Calu3 (cell line): Measurements from ENCODE around the gene TNFAIP2. TPM values are rescaled to one million over a fixed set of nuclear protein-coding genes. Genes with fewer than 3 reads are reported as not detected.

Experiments
- BruUV-seq: library from RNA; stranded (reverse); fragments of 400-500 nt; replicated peaks from 2 replicates; lab custom pipeline; 2021; lab: Mats Ljungman, UMichigan
- CTCF ChIA-PET: fragments of 300-600 bp; sonication (Branson Sonifier 250); formaldehyde crosslinking; loops from one replicate; lab custom pipeline; 2022; ENCODE audit warnings: antibody characterized with exemption; lab: Charles Lee
- DNase-seq: peaks from one replicate; pipeline ENCODE4 v3.0.0; 2022
- H3K27ac Mint-ChIP-seq: one replicate; pipeline ENCODE4 v1.8.0; 2022; ENCODE audit warnings: mixed read lengths; ENCODE audit not compliant: unreplicated experiment
- H3K27me3 Mint-ChIP-seq: one replicate; pipeline ENCODE4 v1.8.0; 2022; ENCODE audit warnings: mixed read lengths; ENCODE audit not compliant: unreplicated experiment
- H3K36me3 Mint-ChIP-seq: one replicate; pipeline ENCODE4 v1.8.0; 2022; ENCODE audit warnings: mild to moderate bottlenecking, moderate library complexity, mixed read lengths; ENCODE audit not compliant: insufficient read depth, unreplicated experiment
- H3K4me1 Mint-ChIP-seq: one replicate; pipeline ENCODE4 v1.8.0; 2022; ENCODE audit warnings: mild to moderate bottlenecking, low read depth, mixed read lengths; ENCODE audit not compliant: unreplicated experiment
- H3K4me3 Mint-ChIP-seq: one replicate; pipeline ENCODE4 v1.8.0; 2022; ENCODE audit warnings: mild to moderate bottlenecking, low read depth, moderate library complexity, mixed read lengths; ENCODE audit not compliant: unreplicated experiment
- H3K9me3 Mint-ChIP-seq: one replicate; pipeline ENCODE4 v1.8.0; 2022; ENCODE audit warnings: low read depth, mixed read lengths; ENCODE audit not compliant: unreplicated experiment
- CTCF ChIP-seq: fragments of 200-600 bp; IDR thresholded peaks from one replicate; pipeline ENCODE4 v1.8.0; 2022; ENCODE audit warnings: antibody characterized with exemption; ENCODE audit not compliant: unreplicated experiment
- intact Hi-C: fragments of 100-400 bp; cut with micrococcal nuclease; formaldehyde crosslinking; loops from one replicate; pipeline ENCODE4 v1.10.0; 2022; ENCODE audit not compliant: unreplicated experiment
- total RNA-seq: library from RNA; stranded (reverse); gene quantifications from 2 replicates; pipeline ENCODE4 v1.2.3, GENCODE V29; 2022

The TNFAIP2 gene
- total RNA-seq, 1 experiment from 2014 or later: 195 TPM

DNA sequence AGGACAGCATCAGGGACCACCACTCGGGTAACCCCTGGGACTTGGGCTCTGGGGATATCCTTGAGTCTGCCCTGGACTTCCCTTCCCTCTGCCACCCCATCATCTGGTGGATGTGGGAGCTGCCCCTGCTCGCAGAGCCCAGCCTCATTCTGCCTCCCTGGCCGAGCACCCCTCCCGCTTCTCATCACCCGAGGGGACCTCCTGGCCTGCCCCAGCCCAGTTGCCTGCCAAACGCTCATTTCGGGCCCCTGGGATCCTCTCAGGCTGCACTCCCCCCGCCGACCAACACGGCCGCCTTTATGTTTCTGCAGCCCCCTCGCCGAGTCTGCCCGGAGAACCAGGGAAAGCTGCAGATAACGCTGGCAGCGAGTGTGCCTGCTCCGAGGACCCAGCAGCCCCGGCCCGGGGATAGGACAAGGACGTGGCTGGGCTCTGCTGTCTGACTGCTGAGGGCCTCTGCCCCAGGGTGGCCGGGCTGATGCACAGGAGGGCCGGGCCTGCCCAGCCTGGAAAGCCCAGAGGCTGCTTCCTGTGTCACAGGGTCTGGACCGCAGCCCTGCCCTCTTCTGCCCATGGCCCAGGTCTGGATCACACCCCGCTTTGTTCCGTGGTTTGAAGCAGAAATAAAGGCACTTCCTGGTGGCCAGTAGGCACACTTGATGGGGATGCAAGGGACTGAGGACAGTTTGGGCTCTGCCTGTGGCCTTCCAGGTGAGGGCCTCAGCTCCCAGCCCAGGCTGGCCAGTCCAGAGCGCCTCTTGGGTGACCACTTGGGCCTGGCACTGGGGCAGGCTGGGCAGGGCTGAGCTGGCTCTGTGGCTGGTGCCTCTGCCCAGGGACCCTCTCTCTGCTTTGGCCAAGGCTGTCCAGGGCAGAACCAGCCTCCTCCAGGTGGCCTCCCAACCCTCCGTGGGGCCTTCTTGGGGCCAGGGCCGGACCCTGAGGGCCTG, 33.6 kb upstream of the TNFAIP2 start:
- Mint-ChIP-seq H3K4me1 (peaks cover 3% of the 10 kb centered on the region), H3K9me3 (no peaks in the 10 kb centered on the region), H3K4me3 (no peak overlapping the region), H3K27me3 (peaks cover 6% of the 10 kb centered on the region), H3K36me3 (peaks cover 7% of the 10 kb centered on the region), H3K27ac (no peak overlapping the region)
- TF ChIP-seq CTCF: no peak
- no peak for DNase-seq
- CTCF ChIA-PET: no interaction called here
- no TSS peak for BruUV-seq
- intact Hi-C loops: no loop called here

GRCh38 chr14:103090481-103091020, 32.7 kb upstream of the TNFAIP2 start:
- Mint-ChIP-seq H3K9me3 (no peaks in the 10 kb centered on the region), H3K4me3 (peak overlapping the region; percentile 24), H3K4me1 (peaks cover 12% of the 10 kb centered on the region), H3K27me3 (no peaks in the 10 kb centered on the region), H3K36me3 (peaks cover 9% of the 10 kb centered on the region), H3K27ac (no peak overlapping the region)
- DNase-seq: no peak
- CTCF ChIA-PET: interaction anchor here (0.7 kb wide), 1 partner anchor 14 kb away, joined by 3 read pairs; no protein-coding TSS in a partner anchor
- intact Hi-C loops: no loop called here
- no TSS peak for BruUV-seq
- TF ChIP-seq CTCF: no peak

DNA sequence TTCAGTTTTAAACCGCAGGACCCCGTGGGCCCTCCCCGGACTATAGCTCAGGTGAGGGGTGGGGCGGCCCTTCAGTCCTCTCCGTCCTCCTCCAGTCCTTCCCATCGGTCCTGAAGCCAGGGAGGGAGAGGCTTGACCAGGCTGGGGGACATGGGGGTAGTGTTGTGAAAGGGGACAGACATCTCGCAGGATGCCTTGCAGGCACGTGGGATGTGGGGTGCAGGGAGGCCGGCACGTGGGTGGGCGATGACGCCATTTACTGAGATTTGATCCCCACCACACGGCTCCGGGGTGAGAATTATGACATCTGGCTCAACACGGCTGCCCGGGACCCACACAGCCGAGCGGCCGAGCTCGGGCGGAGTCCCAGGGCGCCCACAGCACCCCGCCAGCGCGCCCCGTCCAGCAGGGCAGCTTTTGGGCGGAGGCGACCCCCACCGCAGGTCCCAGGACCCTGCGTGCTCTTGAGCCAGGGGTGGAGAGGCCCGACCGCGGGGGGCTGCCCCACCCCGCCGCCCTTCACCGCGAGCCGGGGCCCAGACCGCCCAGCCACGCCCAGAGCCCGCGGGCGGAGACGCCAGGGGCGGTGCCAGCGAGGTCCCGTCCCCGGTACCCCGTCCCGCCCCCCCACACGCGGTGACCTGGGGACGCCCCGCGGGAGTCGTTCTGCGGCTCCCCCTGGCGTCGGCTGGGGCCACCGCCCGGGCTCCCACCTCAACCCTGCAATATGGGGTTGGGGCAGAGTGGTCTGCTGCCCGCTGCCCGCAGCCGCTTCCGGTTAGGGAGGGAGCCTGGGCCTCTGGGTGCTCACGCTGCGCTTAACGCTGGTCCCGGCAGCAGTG, 32.0 kb upstream of the TNFAIP2 start:
- peak; percentile 68 for TF ChIP-seq CTCF
- no TSS peak for BruUV-seq
- Mint-ChIP-seq H3K9me3 (no peaks in the 10 kb centered on the region), H3K4me3 (peak overlapping the region; percentile 24), H3K27ac (no peak overlapping the region), H3K4me1 (peaks cover 15% of the 10 kb centered on the region), H3K27me3 (no peaks in the 10 kb centered on the region), H3K36me3 (peaks cover 9% of the 10 kb centered on the region)
- peak; percentile 75 for DNase-seq
- intact Hi-C loops: no loop called here
- CTCF ChIA-PET: interaction anchor here (0.7 kb wide), 1 partner anchor 14 kb away, joined by 3 read pairs; no protein-coding TSS in a partner anchor

- BruUV-seq: no TSS peak
- H3K36me3 Mint-ChIP-seq: peaks cover 9% of the 10 kb centered on the region
- DNase-seq: no peak
- H3K4me3 Mint-ChIP-seq: peak overlapping the region; percentile 24
- TF ChIP-seq CTCF: no peak
- intact Hi-C loops: no loop called here
- H3K4me1 Mint-ChIP-seq: peaks cover 15% of the 10 kb centered on the region
- no peaks in the 10 kb centered on the region for H3K27me3 Mint-ChIP-seq
- H3K9me3 Mint-ChIP-seq: no peaks in the 10 kb centered on the region
- CTCF ChIA-PET: no interaction called here
- H3K27ac Mint-ChIP-seq: no peak overlapping the region
Measured at GRCh38 chr14:103091883-103092222, 31.4 kb upstream of the TNFAIP2 start.
